GM21786 (cell line): ENCODE data around the gene PUM1.
A peak's percentile ranks its signal among the peaks of the same experiment; 100 is the strongest.
"Not testable (repeated sequence)": the region's sequence is repeated elsewhere in the genome, so short reads cannot be mapped to it uniquely, and the experiment has no call there.

Source experiments
- ATAC-seq: cut with Tn5 transposase; IDR thresholded peaks from one replicate; pipeline ENCODE4 v1.9.1; 2021; ENCODE audit not compliant: unreplicated experiment

Gene PUM1

GRCh38 chr1:31065310-31066217, at the start of gene PUM1:
TSS of gene PUM1 (minus strand) at chr1:31065717. CDS start at chr1:31059566, 6,151 bp downstream.
- peak; percentile 93 for ATAC-seq

GRCh38 chr1:31112266-31112935, 46.9 kb upstream of the PUM1 start:
- ATAC-seq = no peak

- ATAC-seq = no peak
Measured at GRCh38 chr1:31111290-31111951, 45.9 kb upstream of the PUM1 start.

GRCh38 chr1:31110846-31111245, 45.3 kb upstream of the PUM1 start:
- no peak for ATAC-seq

DNA sequence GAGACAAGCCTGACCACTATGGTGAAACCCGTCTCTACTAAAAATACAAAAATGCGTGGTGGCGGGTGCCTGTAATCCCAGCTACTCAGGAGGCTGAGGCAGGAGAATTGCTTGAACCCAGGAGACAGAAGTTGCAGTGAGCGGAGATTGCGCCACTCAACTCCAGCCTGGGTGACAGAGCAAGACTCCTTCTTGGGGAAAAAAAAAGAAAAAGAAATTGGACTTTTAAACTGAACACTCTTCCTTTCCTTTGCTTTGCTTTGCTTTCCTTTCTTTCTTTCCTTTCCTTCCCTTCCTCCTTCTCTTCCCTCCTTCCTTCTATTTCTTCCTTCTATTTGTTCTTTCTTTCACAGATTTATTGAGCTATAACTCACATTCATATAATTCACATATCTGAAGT, 43.3 kb upstream of the PUM1 start:
- no peak for ATAC-seq

DNA sequence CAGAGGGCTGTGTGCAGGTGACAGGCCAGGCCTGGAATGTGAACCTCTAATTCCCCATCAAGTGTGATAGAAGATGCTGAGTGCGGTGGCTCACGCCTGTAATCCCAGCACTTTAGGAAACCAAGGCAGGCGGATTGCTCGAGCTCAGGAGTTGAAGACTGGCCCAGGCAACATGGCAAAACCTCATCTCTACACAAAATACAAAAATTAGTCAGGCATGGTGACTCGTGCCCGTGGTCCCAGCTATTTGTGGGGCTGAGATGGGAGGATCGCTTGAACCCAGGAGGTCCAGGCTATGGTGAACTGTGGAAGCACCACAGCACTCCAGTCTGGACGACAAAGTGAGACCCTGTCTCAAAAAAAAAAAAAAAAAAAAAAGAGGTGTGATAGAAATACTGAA, 40.1 kb upstream of the PUM1 start:
- ATAC-seq = no peak

DNA sequence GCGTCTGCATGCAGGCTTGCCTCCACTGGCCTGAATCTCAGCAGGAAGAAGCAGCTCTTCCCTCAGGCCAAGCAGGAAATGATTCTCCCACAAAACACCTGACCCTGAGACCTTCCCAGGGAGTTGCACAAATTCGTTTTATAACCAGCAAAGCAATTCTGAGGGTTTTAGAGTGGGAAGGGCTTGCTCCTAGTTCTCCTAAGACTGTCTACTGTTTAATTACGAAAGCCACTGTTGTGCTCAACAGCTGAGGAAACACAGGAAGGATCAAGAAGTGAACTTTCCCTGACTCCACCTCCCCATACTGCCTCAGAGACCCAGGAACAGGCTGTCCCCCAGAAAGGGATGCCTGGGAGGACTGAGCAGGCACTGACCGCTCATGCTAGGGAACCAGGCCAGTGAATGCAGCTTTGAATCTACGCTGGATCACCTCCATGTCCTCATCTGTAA, 37.0 kb upstream of the PUM1 start:
- no peak for ATAC-seq

- no peak for ATAC-seq
Measured at GRCh38 chr1:31101147-31101502, 35.6 kb upstream of the PUM1 start.

GRCh38 chr1:31099293-31100032, 33.9 kb upstream of the PUM1 start:
- no peak for ATAC-seq

DNA sequence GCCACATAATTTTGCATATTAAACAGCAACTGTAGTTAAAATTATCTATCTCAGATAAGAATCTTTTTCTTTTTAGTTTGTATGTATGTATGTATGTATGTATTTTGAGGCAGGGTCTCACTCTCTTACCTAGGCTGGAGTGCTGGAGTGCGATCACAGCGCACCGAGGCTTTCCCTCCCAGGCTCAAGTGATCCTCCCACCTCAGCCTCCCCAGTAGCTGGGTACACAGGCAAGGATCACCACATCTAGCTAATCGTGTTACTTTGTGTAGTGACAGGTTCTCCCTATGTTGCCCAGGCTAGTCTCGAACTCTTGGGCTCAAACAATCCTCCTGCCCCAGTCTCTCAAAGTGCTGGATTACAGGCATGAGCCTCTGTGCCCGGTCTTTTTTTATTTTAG, 30.5 kb upstream of the PUM1 start:
- ATAC-seq = no peak

DNA sequence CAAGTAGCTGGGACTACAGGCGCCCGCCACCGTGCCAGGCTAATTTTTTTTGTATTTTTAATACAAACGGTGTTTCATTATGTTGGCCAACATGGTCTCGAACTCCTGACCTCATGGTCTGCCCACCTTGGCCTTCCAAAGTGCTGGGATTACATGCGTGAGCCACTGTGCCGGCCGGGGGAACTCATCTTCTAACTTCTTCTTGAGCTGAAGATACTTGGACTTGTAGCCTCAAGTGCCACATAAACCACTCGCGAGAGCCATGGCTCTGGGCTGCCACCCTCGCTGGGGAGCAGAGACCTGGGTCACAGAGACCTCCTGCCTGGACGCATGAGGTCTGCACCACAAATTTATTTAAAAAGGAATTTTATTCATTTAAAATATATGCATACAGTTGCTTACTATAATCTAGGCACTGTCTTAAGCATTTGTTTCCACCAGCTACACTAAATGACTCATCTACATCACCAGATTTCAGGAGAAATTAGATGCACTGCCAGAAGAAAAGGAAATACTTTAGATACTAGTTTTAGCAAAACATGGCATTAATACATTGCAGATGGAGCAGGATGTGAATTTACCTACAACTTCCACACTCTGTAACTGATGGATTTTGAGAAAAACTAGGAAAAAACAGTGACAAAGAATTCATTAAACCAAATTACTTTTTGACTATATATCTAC, 29.9 kb upstream of the PUM1 start:
- no peak for ATAC-seq

- not testable (repeated sequence) for ATAC-seq
Measured at GRCh38 chr1:31088081-31088480, 22.6 kb upstream of the PUM1 start.

GRCh38 chr1:31084782-31085569, 19.5 kb upstream of the PUM1 start:
- ATAC-seq = no peak

DNA sequence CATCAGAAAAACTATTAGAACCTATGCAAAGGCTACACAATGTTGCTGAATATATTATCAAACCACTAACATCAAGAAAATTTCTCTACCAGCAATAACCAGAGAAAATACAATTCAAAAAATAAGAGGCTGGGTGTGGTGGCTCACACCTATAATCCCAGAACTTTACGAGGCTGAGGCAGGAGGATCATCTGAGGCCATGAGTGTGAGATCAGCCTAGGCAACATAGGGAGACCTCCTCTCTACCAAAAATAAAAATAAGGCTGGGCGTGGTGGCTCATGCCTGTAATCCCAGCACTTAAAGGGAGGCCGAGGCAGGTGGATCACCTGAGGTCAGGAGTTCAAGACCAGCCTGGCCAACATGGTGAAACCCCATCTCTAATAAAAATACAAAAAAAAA, 16.9 kb upstream of the PUM1 start:
- no peak for ATAC-seq

DNA sequence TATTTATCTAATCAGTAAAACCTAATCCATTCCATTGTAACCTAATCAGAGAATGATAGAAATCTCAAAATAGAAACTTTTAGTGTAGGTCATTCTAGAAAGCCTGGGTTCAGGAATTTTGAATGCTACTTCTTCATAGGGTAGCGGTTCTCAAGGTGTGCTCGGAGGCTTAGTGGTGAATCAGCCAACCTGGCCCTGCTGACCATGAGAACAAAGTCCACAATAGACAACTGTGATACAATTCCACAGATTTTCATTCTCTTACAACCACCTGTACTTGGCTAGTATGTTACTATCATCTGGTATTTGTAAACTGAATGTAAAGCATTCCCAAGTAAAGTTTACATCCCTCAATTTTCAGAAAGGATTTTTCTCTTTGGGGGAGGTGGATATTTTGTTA, 7.5 kb upstream of the PUM1 start:
- ATAC-seq = no peak

- no peak for ATAC-seq
Measured at GRCh38 chr1:31072304-31072746, 6.8 kb upstream of the PUM1 start.

DNA sequence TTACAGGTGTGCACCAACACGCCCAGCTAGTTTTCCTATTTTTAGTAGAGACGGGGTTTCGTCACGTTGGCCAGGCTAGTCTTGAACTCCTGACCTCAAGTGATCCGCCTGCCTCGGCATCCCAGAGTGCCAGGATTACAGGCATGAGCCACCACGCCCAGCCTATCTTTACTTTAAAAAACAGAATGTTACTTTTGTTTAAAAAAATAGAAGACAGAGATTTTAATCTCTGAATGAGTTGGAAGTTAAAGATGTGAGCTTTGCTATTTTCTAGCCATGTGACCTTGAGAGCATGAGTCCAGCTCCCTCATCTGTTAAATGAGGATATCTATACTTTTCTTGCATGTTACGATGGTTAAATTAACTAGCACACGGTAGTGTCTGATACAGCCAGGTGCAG, 3.9 kb upstream of the PUM1 start:
- no peak for ATAC-seq

DNA sequence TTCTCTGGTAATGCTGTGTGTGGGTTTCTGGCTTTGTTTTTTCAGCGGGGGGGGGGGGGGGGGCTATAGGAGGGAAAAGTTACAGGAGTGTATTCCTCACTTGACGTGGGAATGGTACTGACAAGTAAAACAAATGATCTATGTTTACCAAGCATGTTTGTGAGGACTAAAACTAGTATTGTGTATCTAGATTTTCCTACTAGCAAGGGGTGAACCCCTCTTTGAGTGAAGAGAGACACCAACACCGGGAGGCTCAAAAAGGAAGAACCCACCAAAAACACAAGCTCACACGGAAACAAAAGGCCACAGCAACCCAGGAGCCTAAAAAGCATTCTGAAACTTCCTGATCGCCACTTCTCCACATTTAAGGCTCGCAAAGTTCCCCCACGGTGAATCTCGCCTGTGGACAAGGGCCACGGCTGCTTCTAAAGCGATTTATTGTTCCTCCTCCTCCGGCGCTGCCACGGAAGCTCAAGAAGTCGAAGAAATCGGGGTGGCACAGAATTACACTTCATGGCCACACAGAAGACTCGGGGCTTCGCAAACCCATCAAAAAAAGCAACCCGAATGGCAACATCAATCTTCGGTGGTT, 703 bp downstream of the PUM1 start:
- ATAC-seq = no peak

DNA sequence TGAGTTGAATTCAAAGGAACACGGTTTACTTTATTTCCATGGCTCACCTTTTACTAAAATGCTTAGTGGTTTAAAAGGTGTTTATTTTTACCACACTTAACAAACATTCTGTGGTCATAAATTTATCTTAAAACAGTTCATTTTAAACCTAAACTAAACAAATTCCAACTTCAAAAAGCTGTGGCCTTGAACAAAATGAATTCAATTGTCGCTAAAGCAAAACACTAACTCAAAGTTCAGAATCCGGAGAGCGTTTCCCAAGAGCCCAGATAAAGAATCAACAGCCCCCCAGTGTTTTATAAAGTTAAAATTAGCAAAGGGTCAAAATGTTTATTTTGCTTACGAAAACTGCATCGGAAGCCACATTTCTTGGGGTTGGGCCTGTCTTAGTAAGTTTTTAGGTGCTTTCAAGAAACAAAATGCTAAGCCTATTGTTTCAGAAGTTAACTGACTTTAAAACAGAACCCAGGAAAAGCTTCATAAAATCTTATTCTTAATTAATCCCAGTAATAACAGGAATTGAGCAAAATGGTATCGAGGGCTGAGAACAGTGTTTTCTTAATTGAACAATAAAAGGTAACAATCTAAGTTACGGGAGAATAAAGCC, 1.3 kb downstream of the PUM1 start:
- no peak for ATAC-seq
